Glutamatergic neuron (in vitro differentiated cells): ENCODE data around the gene MBP. TPM values are rescaled to one million over a fixed set of nuclear protein-coding genes. Genes with fewer than 3 reads are reported as not detected.
A peak's percentile ranks its signal among the peaks of the same experiment; 100 is the strongest.

Experiments used
- DNase-seq: peaks from one replicate; pipeline ENCODE4 v3.0.0; 2022
- H3K27ac Mint-ChIP-seq: one replicate; pipeline ENCODE4 v1.8.0; 2020; ENCODE audit warnings: mild to moderate bottlenecking, mixed read lengths, inconsistent platforms; ENCODE audit not compliant: unreplicated experiment
- H3K27me3 Mint-ChIP-seq: one replicate; pipeline ENCODE4 v1.8.0; 2020; ENCODE audit warnings: mild to moderate bottlenecking, moderate library complexity, mixed read lengths, inconsistent platforms; ENCODE audit not compliant: unreplicated experiment
- H3K36me3 Mint-ChIP-seq: one replicate; pipeline ENCODE4 v1.8.0; 2020; ENCODE audit warnings: mild to moderate bottlenecking, mixed read lengths, inconsistent platforms; ENCODE audit not compliant: unreplicated experiment
- H3K4me1 Mint-ChIP-seq: one replicate; pipeline ENCODE4 v1.8.0; 2020; ENCODE audit warnings: mild to moderate bottlenecking, low read depth, mixed read lengths, inconsistent platforms; ENCODE audit not compliant: unreplicated experiment
- H3K4me3 Mint-ChIP-seq: one replicate; pipeline ENCODE4 v1.8.0; 2020; ENCODE audit warnings: mild to moderate bottlenecking, mixed read lengths, inconsistent platforms; ENCODE audit not compliant: unreplicated experiment
- H3K9me3 Mint-ChIP-seq: one replicate; pipeline ENCODE4 v1.8.0; 2020; ENCODE audit warnings: mild to moderate bottlenecking, moderate library complexity, mixed read lengths, inconsistent platforms; ENCODE audit not compliant: unreplicated experiment
- total RNA-seq: library from RNA; stranded (reverse); fragmentation: NEBNext Ultra II Directional; extraction: Animal tissue kit (Norgen Biotek cat#: 25700); gene quantifications from one replicate; pipeline ENCODE4 v1.2.1, GENCODE V29; 2021; ENCODE audit not compliant: unreplicated experiment
- TF ChIP-seq, protein P1 (sequence below): fragments of 200-600 bp; sonication (generic); IDR thresholded peaks from one replicate; pipeline ENCODE4 v1.5.0; 2021; ENCODE audit not compliant: partially characterized antibody, unreplicated experiment

MBP gene
- total RNA-seq, 1 donor from 2014 or later: 82.6 TPM

DNA sequence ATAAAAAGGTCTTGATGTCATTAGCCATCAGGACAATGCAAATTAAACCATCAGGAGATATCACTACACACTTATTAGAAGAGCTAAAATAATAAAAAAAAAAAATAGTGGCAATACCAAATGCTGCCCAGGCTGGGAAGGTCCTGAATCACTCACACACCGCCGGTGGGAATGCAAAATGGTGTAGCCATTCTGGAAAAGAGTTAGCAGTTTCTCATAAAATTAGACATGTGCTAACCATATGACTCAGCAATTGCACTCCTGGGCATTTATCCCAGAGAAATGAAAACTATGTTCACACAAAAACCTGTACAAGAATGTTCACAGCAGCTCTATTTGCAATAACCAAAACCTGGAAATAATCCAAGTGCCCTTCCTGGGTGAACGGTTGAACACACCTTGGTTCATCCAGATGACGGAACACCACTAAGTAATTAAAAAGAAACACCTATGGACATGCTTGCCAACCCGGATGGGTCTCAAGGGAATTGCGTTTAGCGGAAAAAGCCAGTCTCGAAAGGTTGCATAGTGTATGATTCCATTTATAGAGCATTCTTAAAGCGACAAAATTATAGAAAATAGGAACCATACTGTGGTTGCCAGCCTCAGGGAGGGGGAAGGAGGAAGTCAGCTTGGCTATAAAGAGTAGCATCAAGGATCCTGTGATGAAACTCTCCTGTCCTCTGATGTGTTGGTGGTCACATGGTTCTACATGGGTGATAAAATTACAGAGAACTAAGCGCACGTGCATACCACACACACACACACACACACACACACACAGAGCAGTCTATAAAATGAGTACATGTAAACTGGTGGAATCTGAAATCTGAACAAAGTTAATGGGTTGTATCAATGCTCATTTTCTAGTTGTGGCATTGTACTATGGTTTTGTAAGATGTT lies 4.6 kb downstream of the MBP start:
- H3K27me3 Mint-ChIP-seq: peaks cover 13% of the 10 kb centered on the region
- TF ChIP-seq, protein P1, sequence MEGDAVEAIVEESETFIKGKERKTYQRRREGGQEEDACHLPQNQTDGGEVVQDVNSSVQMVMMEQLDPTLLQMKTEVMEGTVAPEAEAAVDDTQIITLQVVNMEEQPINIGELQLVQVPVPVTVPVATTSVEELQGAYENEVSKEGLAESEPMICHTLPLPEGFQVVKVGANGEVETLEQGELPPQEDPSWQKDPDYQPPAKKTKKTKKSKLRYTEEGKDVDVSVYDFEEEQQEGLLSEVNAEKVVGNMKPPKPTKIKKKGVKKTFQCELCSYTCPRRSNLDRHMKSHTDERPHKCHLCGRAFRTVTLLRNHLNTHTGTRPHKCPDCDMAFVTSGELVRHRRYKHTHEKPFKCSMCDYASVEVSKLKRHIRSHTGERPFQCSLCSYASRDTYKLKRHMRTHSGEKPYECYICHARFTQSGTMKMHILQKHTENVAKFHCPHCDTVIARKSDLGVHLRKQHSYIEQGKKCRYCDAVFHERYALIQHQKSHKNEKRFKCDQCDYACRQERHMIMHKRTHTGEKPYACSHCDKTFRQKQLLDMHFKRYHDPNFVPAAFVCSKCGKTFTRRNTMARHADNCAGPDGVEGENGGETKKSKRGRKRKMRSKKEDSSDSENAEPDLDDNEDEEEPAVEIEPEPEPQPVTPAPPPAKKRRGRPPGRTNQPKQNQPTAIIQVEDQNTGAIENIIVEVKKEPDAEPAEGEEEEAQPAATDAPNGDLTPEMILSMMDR: no peak
- H3K4me1 Mint-ChIP-seq: peaks cover 42% of the 10 kb centered on the region
- H3K9me3 Mint-ChIP-seq: peaks cover 21% of the 10 kb centered on the region
- DNase-seq: no peak
- peak overlapping the region; percentile 78 for H3K4me3 Mint-ChIP-seq
- H3K36me3 Mint-ChIP-seq: no peaks in the 10 kb centered on the region
- H3K27ac Mint-ChIP-seq: peak overlapping the region; percentile 85

DNA sequence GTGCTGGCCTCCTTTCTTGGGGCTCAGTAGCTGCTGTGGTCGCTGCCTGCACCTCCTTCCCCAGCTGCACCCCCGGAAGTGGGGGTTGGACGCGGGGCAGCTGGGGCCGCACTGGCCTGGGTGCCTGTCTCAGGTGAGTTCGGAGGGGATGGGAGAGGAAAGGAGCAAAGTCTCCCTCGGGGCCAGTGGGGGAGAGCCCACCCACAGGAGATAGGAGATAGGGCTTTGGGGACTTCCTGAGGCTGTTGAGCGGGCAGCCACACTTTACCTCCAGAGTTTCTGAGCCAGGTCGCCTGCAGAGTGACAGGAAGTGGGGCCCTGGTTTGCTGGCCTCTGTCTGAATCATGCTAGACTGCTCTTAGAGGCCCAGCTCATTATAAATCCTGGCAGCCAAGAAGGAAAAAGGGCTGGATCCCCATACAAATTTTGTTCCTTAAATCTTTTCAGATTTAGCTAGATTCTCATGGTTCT lies 8.1 kb downstream of the MBP start:
- Mint-ChIP-seq H3K4me1 (peaks cover 40% of the 10 kb centered on the region), H3K4me3 (no peak overlapping the region), H3K36me3 (no peaks in the 10 kb centered on the region), H3K27me3 (no peaks in the 10 kb centered on the region), H3K27ac (no peak overlapping the region), H3K9me3 (peaks cover 11% of the 10 kb centered on the region)
- TF ChIP-seq, protein P1: no peak
- no peak for DNase-seq

DNA sequence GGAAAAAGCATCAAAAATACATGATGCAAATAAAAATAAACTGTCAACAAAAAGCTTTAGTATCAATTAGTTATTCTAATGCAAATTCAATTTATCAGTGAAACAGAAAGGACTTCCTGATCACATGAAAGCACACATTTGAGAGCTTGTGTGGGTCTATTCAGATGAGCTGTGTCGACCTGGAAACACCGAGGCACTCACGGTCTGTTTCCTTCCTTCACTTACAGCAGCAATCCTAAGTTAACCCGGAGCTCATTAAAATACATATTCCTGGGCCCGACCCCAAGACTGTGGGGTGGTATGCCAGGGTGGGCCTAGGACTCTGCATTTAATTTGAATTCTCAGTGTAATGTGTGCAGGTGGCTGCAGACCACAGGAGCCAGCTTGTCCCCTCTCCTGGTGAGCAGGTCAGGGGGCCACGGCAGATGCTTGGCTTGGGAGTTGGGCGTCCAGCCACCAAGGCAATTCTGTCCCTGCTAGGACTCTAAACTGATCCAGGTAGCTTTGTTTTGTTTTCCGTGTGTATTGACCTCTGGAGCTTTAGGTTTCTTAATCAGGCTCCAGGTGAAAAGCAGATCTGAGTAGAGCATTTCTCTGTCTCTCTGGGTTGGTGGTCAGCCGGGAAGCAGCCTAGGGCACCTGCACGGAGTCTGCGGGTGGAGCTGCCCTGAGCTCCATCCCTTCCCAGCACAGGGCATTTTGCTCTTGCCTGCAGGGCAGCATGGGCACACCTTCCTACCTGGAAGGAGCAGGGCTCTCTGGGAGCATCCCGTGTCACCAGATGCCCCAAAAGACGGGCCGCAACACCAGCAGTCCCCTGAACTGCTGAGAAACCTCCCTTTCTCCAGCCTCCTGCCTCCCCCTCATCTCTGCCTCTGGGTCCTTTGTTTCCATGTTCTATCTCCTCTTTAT lies 9.0 kb downstream of the MBP start:
- Mint-ChIP-seq H3K4me3 (no peak overlapping the region), H3K36me3 (peaks cover 4% of the 10 kb centered on the region), H3K27ac (no peak overlapping the region), H3K9me3 (peaks cover 11% of the 10 kb centered on the region), H3K27me3 (peaks cover 2% of the 10 kb centered on the region), H3K4me1 (peaks cover 35% of the 10 kb centered on the region)
- TF ChIP-seq, protein P1: no peak
- no peak for DNase-seq

- peaks cover 6% of the 10 kb centered on the region for H3K36me3 Mint-ChIP-seq
- peaks cover 3% of the 10 kb centered on the region for H3K27me3 Mint-ChIP-seq
- H3K9me3 Mint-ChIP-seq: peaks cover 5% of the 10 kb centered on the region
- peak overlapping the region; percentile 13 for H3K4me3 Mint-ChIP-seq
- TF ChIP-seq, protein P1: no peak
- DNase-seq: no peak
- peaks cover 21% of the 10 kb centered on the region for H3K4me1 Mint-ChIP-seq
- peak overlapping the region; percentile 8 for H3K27ac Mint-ChIP-seq
Observed at GRCh38 chr18:77121523-77121922, 11.1 kb downstream of the MBP start.
